ENCODE results near the gene MLEC.

DNA sequence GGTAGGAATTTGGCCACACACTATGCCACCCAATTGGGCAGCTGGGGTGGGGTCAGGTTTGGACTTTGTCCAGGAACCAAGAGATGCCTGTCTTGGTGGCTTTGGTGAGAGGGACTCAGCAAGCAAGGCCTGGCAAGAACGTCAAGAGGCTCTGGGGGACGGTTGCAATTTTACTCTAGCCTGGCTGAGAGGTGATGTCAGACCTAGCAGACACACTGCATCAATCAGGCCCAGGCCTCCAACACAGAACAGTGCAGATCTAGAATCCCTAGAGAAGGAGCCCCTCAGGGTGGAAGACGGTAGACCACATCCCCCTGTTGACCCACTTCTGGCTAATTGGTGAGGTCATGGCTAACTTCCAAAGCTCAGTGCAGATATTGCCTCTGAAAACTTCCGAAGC lies 21.7 kb downstream of the MLEC start:
- TF ChIP-seq, protein P1, sequence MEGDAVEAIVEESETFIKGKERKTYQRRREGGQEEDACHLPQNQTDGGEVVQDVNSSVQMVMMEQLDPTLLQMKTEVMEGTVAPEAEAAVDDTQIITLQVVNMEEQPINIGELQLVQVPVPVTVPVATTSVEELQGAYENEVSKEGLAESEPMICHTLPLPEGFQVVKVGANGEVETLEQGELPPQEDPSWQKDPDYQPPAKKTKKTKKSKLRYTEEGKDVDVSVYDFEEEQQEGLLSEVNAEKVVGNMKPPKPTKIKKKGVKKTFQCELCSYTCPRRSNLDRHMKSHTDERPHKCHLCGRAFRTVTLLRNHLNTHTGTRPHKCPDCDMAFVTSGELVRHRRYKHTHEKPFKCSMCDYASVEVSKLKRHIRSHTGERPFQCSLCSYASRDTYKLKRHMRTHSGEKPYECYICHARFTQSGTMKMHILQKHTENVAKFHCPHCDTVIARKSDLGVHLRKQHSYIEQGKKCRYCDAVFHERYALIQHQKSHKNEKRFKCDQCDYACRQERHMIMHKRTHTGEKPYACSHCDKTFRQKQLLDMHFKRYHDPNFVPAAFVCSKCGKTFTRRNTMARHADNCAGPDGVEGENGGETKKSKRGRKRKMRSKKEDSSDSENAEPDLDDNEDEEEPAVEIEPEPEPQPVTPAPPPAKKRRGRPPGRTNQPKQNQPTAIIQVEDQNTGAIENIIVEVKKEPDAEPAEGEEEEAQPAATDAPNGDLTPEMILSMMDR (IDR thresholded peaks at IDR 0.05; ENCODE audit: low read length), result no peak
- no peak for TF ChIP-seq EZH2 (IDR thresholded peaks at IDR 0.05; ENCODE audit: borderline replicate concordance, low read length)

Data from OCI-LY1 (cell line).